GM21390 (cell line): Measurements from ENCODE around the gene CDC6.

ENCODE experiments used
- ATAC-seq: cut with Tn5 transposase; IDR thresholded peaks from one replicate; pipeline ENCODE4 v1.9.1; 2021; ENCODE audit not compliant: unreplicated experiment

The CDC6 gene

GRCh38 chr17:40350689-40351358, 63.1 kb downstream of the CDC6 start:
- no peak for ATAC-seq

DNA sequence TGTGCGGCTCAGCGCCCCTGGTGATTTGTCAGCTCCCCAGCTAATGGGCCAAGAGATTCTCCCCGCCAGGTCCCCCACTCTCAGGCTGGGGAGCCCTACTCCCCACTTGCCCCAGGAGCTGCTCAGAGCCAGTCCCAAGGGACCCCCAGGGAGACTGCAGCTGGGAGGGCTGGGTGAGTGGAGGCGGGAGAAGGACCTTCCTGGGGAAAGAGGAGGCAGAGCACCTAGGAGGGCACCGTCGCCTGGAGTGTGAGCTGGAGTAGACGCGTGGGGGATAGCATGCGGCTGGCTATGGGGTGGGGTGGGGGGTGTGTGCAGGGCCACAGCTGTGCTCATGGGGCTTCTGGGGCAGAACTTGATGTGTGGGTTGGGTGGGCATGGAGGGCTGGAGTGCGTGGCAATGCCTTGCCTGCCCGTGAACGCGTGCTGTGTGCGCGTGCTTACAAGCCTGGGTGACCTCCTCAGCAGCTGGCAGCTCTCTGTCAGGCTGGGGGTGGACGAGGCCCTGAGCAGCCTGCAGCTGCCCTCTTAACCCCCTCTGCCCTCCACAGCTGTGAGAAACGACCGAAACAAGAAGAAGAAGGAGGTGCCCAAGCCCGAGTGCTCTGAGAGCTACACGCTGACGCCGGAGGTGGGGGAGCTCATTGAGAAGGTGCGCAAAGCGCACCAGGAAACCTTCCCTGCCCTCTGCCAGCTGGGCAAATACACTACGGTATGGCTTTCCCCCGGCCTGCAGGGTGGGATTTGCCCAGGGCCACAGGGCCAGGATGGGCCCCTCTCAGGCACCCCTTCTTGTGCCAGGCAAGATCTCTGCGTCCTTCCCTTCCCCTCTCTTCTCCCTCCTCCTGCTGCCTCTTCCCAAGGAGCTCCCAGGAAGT, 63.9 kb downstream of the CDC6 start:
- ATAC-seq, result no peak

DNA sequence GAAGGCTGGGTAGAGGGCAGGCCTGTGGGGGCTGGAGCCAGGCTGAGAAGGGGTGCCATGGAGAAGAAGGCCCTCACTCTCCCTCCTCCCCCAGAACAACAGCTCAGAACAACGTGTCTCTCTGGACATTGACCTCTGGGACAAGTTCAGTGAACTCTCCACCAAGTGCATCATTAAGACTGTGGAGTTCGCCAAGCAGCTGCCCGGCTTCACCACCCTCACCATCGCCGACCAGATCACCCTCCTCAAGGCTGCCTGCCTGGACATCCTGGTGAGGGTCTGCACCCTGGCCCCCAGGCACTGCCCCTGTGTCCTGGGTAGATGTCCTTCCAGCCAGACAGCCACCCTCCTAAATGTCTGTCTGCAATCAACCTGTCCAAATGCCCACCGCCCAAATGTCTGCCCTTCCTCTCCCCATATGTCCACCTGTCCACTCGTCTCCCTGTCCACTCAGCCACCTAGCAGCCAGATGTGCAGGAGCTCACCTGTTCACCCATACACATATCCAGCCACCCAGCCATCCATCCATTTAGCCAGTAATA, 64.6 kb downstream of the CDC6 start:
- ATAC-seq, result no peak

DNA sequence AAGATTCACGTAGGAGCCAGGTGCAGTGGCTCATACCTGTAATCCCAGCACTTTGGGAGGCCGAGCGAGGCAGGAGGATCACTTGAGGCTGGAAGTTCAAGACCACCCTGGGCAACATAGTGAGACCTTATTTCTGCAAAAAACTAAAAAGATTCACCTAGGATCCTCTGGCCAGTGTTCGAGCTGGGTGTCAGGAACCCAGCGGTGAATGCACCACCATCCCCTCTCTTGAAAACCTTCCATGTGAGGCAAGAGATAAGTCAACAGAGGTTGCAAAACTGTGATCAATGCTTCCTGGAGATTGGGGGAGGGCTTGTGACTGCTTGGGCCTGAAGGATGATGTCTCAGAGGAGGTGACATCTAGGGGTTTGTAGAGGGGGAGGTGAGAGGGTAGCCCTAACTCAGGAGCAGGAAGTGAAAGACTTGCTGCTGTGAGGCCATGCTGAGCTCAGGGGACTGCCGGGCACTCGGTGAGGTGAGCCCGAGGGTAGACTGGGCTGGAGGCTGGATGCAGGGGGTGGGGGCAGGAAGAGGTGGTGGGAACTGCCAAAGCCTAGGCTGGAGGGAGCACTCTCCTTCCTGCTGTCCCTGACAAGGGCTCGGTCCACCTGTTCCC, 65.2 kb downstream of the CDC6 start:
- ATAC-seq, result no peak
